ENCODE data around the gene USP7.

USP7 gene

GRCh38 chr16:8949536-8950418, 13.9 kb downstream of the USP7 start:
- no peaks in the 10 kb centered on the region for H3K9me3 ChIP-seq (ENCODE audit: control insufficient read depth, low read depth, low read length)
- no peaks in the 10 kb centered on the region for H3K27me3 ChIP-seq (ENCODE audit: control insufficient read depth, insufficient read depth, low read length)
- H3K9ac ChIP-seq (ENCODE audit: low read length), result no peak overlapping the region
- no peak overlapping the region for H3K4me3 ChIP-seq (ENCODE audit: low read length)
- no peak overlapping the region for H3K27ac ChIP-seq (ENCODE audit: low read length)
- H3K4me1 ChIP-seq (ENCODE audit: control insufficient read depth, low read depth, low read length), result peaks cover 22% of the 10 kb centered on the region
- no peaks in the 10 kb centered on the region for H3K36me3 ChIP-seq (ENCODE audit: control insufficient read depth, low read depth, low read length)

- H3K27ac ChIP-seq (ENCODE audit: low read length), result no peak overlapping the region
- no peak overlapping the region for H3K4me3 ChIP-seq (ENCODE audit: low read length)
- no peaks in the 10 kb centered on the region for H3K27me3 ChIP-seq (ENCODE audit: control insufficient read depth, insufficient read depth, low read length)
- peaks cover 31% of the 10 kb centered on the region for H3K4me1 ChIP-seq (ENCODE audit: control insufficient read depth, low read depth, low read length)
- H3K36me3 ChIP-seq (ENCODE audit: control insufficient read depth, low read depth, low read length), result no peaks in the 10 kb centered on the region
- H3K9me3 ChIP-seq (ENCODE audit: control insufficient read depth, low read depth, low read length), result no peaks in the 10 kb centered on the region
- no peak overlapping the region for H3K9ac ChIP-seq (ENCODE audit: low read length)
Observed at GRCh38 chr16:8948831-8949230, 14.9 kb downstream of the USP7 start.

- H3K9me3 ChIP-seq (ENCODE audit: control insufficient read depth, low read depth, low read length), result no peaks in the 10 kb centered on the region
- H3K4me1 ChIP-seq (ENCODE audit: control insufficient read depth, low read depth, low read length), result peaks cover 38% of the 10 kb centered on the region
- H3K27me3 ChIP-seq (ENCODE audit: control insufficient read depth, insufficient read depth, low read length), result no peaks in the 10 kb centered on the region
- H3K36me3 ChIP-seq (ENCODE audit: control insufficient read depth, low read depth, low read length), result no peaks in the 10 kb centered on the region
- no peak overlapping the region for H3K9ac ChIP-seq (ENCODE audit: low read length)
- no peak overlapping the region for H3K4me3 ChIP-seq (ENCODE audit: low read length)
- no peak overlapping the region for H3K27ac ChIP-seq (ENCODE audit: low read length)
Observed at GRCh38 chr16:8948069-8948593, 15.6 kb downstream of the USP7 start.

- Histone ChIP-seq H3K9me3 (ENCODE audit: control insufficient read depth, low read depth, low read length) (no peaks in the 10 kb centered on the region), H3K27ac (ENCODE audit: low read length) (no peak overlapping the region), H3K4me3 (ENCODE audit: low read length) (no peak overlapping the region), H3K27me3 (ENCODE audit: control insufficient read depth, insufficient read depth, low read length) (no peaks in the 10 kb centered on the region), H3K4me1 (ENCODE audit: control insufficient read depth, low read depth, low read length) (peaks cover 29% of the 10 kb centered on the region), H3K9ac (ENCODE audit: low read length) (no peak overlapping the region), H3K36me3 (ENCODE audit: control insufficient read depth, low read depth, low read length) (no peaks in the 10 kb centered on the region)
Observed at GRCh38 chr16:8946544-8946943, 17.2 kb downstream of the USP7 start.

GRCh38 chr16:8945626-8946296, 17.9 kb downstream of the USP7 start:
- Histone ChIP-seq H3K9me3 (ENCODE audit: control insufficient read depth, low read depth, low read length) (no peaks in the 10 kb centered on the region), H3K4me3 (ENCODE audit: low read length) (no peak overlapping the region), H3K9ac (ENCODE audit: low read length) (no peak overlapping the region), H3K36me3 (ENCODE audit: control insufficient read depth, low read depth, low read length) (no peaks in the 10 kb centered on the region), H3K4me1 (ENCODE audit: control insufficient read depth, low read depth, low read length) (peaks cover 21% of the 10 kb centered on the region), H3K27ac (ENCODE audit: low read length) (no peak overlapping the region), H3K27me3 (ENCODE audit: control insufficient read depth, insufficient read depth, low read length) (no peaks in the 10 kb centered on the region)

GRCh38 chr16:8943966-8944759, 19.5 kb downstream of the USP7 start:
- no peak overlapping the region for H3K9ac ChIP-seq (ENCODE audit: low read length)
- H3K9me3 ChIP-seq (ENCODE audit: control insufficient read depth, low read depth, low read length), result no peaks in the 10 kb centered on the region
- H3K4me3 ChIP-seq (ENCODE audit: low read length), result no peak overlapping the region
- no peaks in the 10 kb centered on the region for H3K36me3 ChIP-seq (ENCODE audit: control insufficient read depth, low read depth, low read length)
- no peak overlapping the region for H3K27ac ChIP-seq (ENCODE audit: low read length)
- peaks cover 19% of the 10 kb centered on the region for H3K4me1 ChIP-seq (ENCODE audit: control insufficient read depth, low read depth, low read length)
- no peaks in the 10 kb centered on the region for H3K27me3 ChIP-seq (ENCODE audit: control insufficient read depth, insufficient read depth, low read length)

- H3K36me3 ChIP-seq (ENCODE audit: control insufficient read depth, low read depth, low read length), result no peaks in the 10 kb centered on the region
- peaks cover 22% of the 10 kb centered on the region for H3K4me1 ChIP-seq (ENCODE audit: control insufficient read depth, low read depth, low read length)
- no peak overlapping the region for H3K27ac ChIP-seq (ENCODE audit: low read length)
- H3K27me3 ChIP-seq (ENCODE audit: control insufficient read depth, insufficient read depth, low read length), result no peaks in the 10 kb centered on the region
- H3K4me3 ChIP-seq (ENCODE audit: low read length), result no peak overlapping the region
- H3K9ac ChIP-seq (ENCODE audit: low read length), result no peak overlapping the region
- no peaks in the 10 kb centered on the region for H3K9me3 ChIP-seq (ENCODE audit: control insufficient read depth, low read depth, low read length)
Observed at GRCh38 chr16:8943001-8943763, 20.5 kb downstream of the USP7 start.

- Histone ChIP-seq H3K4me1 (ENCODE audit: control insufficient read depth, low read depth, low read length) (peaks cover 22% of the 10 kb centered on the region), H3K4me3 (ENCODE audit: low read length) (no peak overlapping the region), H3K9me3 (ENCODE audit: control insufficient read depth, low read depth, low read length) (no peaks in the 10 kb centered on the region), H3K27ac (ENCODE audit: low read length) (no peak overlapping the region), H3K36me3 (ENCODE audit: control insufficient read depth, low read depth, low read length) (no peaks in the 10 kb centered on the region), H3K9ac (ENCODE audit: low read length) (no peak overlapping the region), H3K27me3 (ENCODE audit: control insufficient read depth, insufficient read depth, low read length) (no peaks in the 10 kb centered on the region)
Observed at GRCh38 chr16:8941718-8942344, 21.9 kb downstream of the USP7 start.

- no peaks in the 10 kb centered on the region for H3K27me3 ChIP-seq (ENCODE audit: control insufficient read depth, insufficient read depth, low read length)
- peaks cover 16% of the 10 kb centered on the region for H3K4me1 ChIP-seq (ENCODE audit: control insufficient read depth, low read depth, low read length)
- no peaks in the 10 kb centered on the region for H3K9me3 ChIP-seq (ENCODE audit: control insufficient read depth, low read depth, low read length)
- H3K9ac ChIP-seq (ENCODE audit: low read length), result no peak overlapping the region
- no peaks in the 10 kb centered on the region for H3K36me3 ChIP-seq (ENCODE audit: control insufficient read depth, low read depth, low read length)
- H3K4me3 ChIP-seq (ENCODE audit: low read length), result no peak overlapping the region
- H3K27ac ChIP-seq (ENCODE audit: low read length), result no peak overlapping the region
Observed at GRCh38 chr16:8937803-8938202, 25.9 kb downstream of the USP7 start.

- Histone ChIP-seq H3K9me3 (ENCODE audit: control insufficient read depth, low read depth, low read length) (no peaks in the 10 kb centered on the region), H3K36me3 (ENCODE audit: control insufficient read depth, low read depth, low read length) (no peaks in the 10 kb centered on the region), H3K9ac (ENCODE audit: low read length) (no peak overlapping the region), H3K27ac (ENCODE audit: low read length) (no peak overlapping the region), H3K4me1 (ENCODE audit: control insufficient read depth, low read depth, low read length) (peaks cover 16% of the 10 kb centered on the region), H3K27me3 (ENCODE audit: control insufficient read depth, insufficient read depth, low read length) (no peaks in the 10 kb centered on the region), H3K4me3 (ENCODE audit: low read length) (no peak overlapping the region)
Observed at GRCh38 chr16:8936421-8936820, 27.3 kb downstream of the USP7 start.

Data from iPS-18a (cell line).